ENCODE measurements around the gene H2BK1. TPM values are rescaled to one million over a fixed set of nuclear protein-coding genes. Genes with fewer than 3 reads are reported as not detected.

H2BK1 gene
- total RNA-seq, 1 experiment from 2014 or later: 0.69 TPM

- no peak for DNase-seq (ENCODE audit: low read depth, low spot score)
These were observed 34.4 kb downstream of the H2BK1 start for GRCh38 chr7:151175793-151176311.

More at GRCh38 chr7:151175793-151176311, 34.4 kb downstream of the H2BK1 start:
- intact Hi-C loops (cut with micrococcal nuclease): no loop called here
- BruUV-seq (replicated peaks): no TSS peak
- ChIA-PET RAD21 (ENCODE audit: low non-redundant PET in 1 of 2, low total read pairs in 2 of 2, uncharacterized antibody in 2 of 2, unreplicated experiment in 2 of 2) (no interaction called here), POLR2A (no interaction called here), CTCF (no interaction called here)
- H3K9me3 ChIP-seq (ENCODE audit: control insufficient read depth in 1 of 2, insufficient read depth in 1 of 2, low read depth in 1 of 2, low read length in 2 of 2): peaks cover 0 to 8% of the 10 kb centered on the region in 2 experiments; a peak in 1 of 4 replicates
- no peaks in the 10 kb centered on the region for H3K79me2 ChIP-seq (ENCODE audit: insufficient read depth, low read length)
- TF ChIP-seq FOSL1 (IDR thresholded peaks at IDR 0.05; ENCODE audit: low read depth) (no peak), CTCF (IDR thresholded peaks at IDR 0.05 in 2 of 3, conservative IDR thresholded peaks at IDR 0.05 in 1 of 3; ENCODE audit: borderline replicate concordance in 1 of 3, insufficient read depth in 1 of 3, low read depth in 2 of 3, low read length in 2 of 3) (peak in 2 of 3 experiments; percentile 11 to 13; a peak in 1 of 6 replicates)
- no peaks in the 10 kb centered on the region for H3K9me2 ChIP-seq (ENCODE audit: insufficient read depth)
- no peak overlapping the region for H3K27ac ChIP-seq (ENCODE audit: low read depth, low read length)
- H3K4me2 ChIP-seq (ENCODE audit: low read length): no peak overlapping the region
- H4K20me1 ChIP-seq (ENCODE audit: insufficient read depth): no peaks in the 10 kb centered on the region
- no peaks in the 10 kb centered on the region for H3K27me3 ChIP-seq (ENCODE audit: insufficient read depth, low read length)
- H3K4me3 ChIP-seq (replicated peaks in 1 of 2; ENCODE audit: low read depth in 1 of 2, low read length in 2 of 2): no peak overlapping the region
- H3K4me1 ChIP-seq (ENCODE audit: control insufficient read depth in 1 of 2, insufficient read depth in 2 of 2, low read length in 2 of 2): no peaks in the 10 kb centered on the region
- H3K36me3 ChIP-seq (ENCODE audit: control insufficient read depth in 1 of 2, insufficient read depth in 2 of 2, low read length in 2 of 2): no peaks in the 10 kb centered on the region
- no peak overlapping the region for H2AFZ ChIP-seq (ENCODE audit: low read depth, low read length, poor library complexity, severe bottlenecking)
- no peak for ATAC-seq
- H3K9ac ChIP-seq (ENCODE audit: low read length): no peak overlapping the region

Measured in HCT116 (cell line).